PC-3 (cell line): ENCODE results near the gene SLC22A2. TPM values are rescaled to one million over a fixed set of nuclear protein-coding genes. Genes with fewer than 3 reads are reported as not detected.

Experiments
- ATAC-seq: fragments of 200-7000 bp; cut with Tn5 transposase; 2 replicates; pipeline ENCODE4 v1.9.1; 2020; ENCODE audit warnings: mild to moderate bottlenecking, moderate library complexity
- BruUV-seq: library from RNA; stranded (reverse); fragments of 400-500 nt; replicated peaks from 2 replicates; lab custom pipeline; 2021; lab: Mats Ljungman, UMichigan
- CTCF ChIA-PET: fragments of 300-600 bp; sonication (Branson Sonifier 250); formaldehyde crosslinking; loops from one replicate; lab custom pipeline; 2022; ENCODE audit warnings: antibody characterized with exemption; lab: Charles Lee
- POLR2A ChIA-PET: fragments of 300-600 bp; sonication (Branson Sonifier 250); formaldehyde crosslinking; loops from one replicate; lab custom pipeline; 2022; ENCODE audit warnings: antibody characterized with exemption; ENCODE audit not compliant: unreplicated experiment; lab: Charles Lee
- DNase-seq: peaks from one replicate; pipeline ENCODE4 v3.0.0-alpha.2; 2015
- H2AFZ ChIP-seq: fragments of 300-600 bp; sonication (generic); 2 replicates; pipeline ENCODE4 v1.6.0; 2016; ENCODE audit warnings: antibody characterized with exemption, low read length
- H3F3A ChIP-seq: fragments of 300-600 bp; sonication (generic); one replicate; pipeline ENCODE4 v1.6.0; 2017; ENCODE audit warnings: antibody characterized with exemption, low read length, control low read depth, mild to moderate bottlenecking; ENCODE audit not compliant: unreplicated experiment
- H3K27ac ChIP-seq: fragments of 300-600 bp; sonication (generic); 2 replicates; pipeline ENCODE4 v1.5.1; 2016; ENCODE audit warnings: mild to moderate bottlenecking, low read length
- H3K27me3 ChIP-seq: fragments of 300-600 bp; sonication (generic); 2 replicates; pipeline ENCODE4 v1.6.1; 2016; ENCODE audit warnings: low read length, mixed read lengths
- H3K36me3 ChIP-seq: fragments of 300-600 bp; sonication (generic); 2 replicates; pipeline ENCODE4 v1.6.1; 2016; ENCODE audit warnings: low read depth, mixed run types, low read length, mixed read lengths
- H3K4me1 ChIP-seq: fragments of 300-600 bp; sonication (generic); 2 replicates; pipeline ENCODE4 v1.5.1; 2016; ENCODE audit warnings: low read length; ENCODE audit not compliant: insufficient read depth
- H3K4me2 ChIP-seq: fragments of 300-600 bp; sonication (generic); 2 replicates; pipeline ENCODE4 v1.6.0; 2016; ENCODE audit warnings: low read length
- H3K4me3 ChIP-seq: fragments of 300-600 bp; sonication (generic); 2 replicates; pipeline ENCODE4 v1.5.1; 2016; ENCODE audit warnings: mild to moderate bottlenecking, low read length, mixed read lengths
- H3K79me2 ChIP-seq: fragments of 300-600 bp; sonication (generic); 2 replicates; pipeline ENCODE4 v1.6.1; 2017; ENCODE audit warnings: low read length, mixed read lengths
- H3K9ac ChIP-seq: fragments of 300-600 bp; sonication (generic); 2 replicates; pipeline ENCODE4 v1.6.0; 2016; ENCODE audit warnings: mild to moderate bottlenecking, low read length
- H3K9me2 ChIP-seq: fragments of 300-600 bp; sonication (generic); replicated peaks from 2 replicates; pipeline ENCODE4 v1.6.1; 2016; ENCODE audit warnings: mixed run types, low read length, mixed read lengths
- H3K9me3 ChIP-seq: fragments of 300-600 bp; sonication (generic); 2 replicates; pipeline ENCODE4 v1.6.1; 2016; ENCODE audit warnings: low read length, mixed read lengths
- H4K20me1 ChIP-seq: fragments of 300-600 bp; sonication (generic); 2 replicates; pipeline ENCODE4 v1.6.1; 2016; ENCODE audit warnings: low read length, mixed read lengths
- EZH2 ChIP-seq: fragments of 300-600 bp; sonication (generic); IDR thresholded peaks from one replicate; pipeline ENCODE4 v1.6.1; 2017; ENCODE audit warnings: antibody characterized with exemption, mild to moderate bottlenecking, low read length; ENCODE audit not compliant: unreplicated experiment
- EZH2phosphoT487 ChIP-seq: fragments of 300-600 bp; sonication (generic); IDR thresholded peaks from 2 replicates; pipeline ENCODE4 v1.6.1; 2018; ENCODE audit warnings: mild to moderate bottlenecking, antibody characterized with exemption, low read length, borderline replicate concordance
- intact Hi-C: fragments of 100-400 bp; cut with micrococcal nuclease; formaldehyde crosslinking; loops from 2 replicates; pipeline ENCODE4 v1.9.0; 2023
- total RNA-seq: library from RNA; depleted of rRNA; stranded (reverse); fragments of >200 nt; gene quantifications from 2 replicates; pipeline ENCODE4 v1.2.3, GENCODE V29; 2014; rRNA removed
- TF ChIP-seq, protein P1 (sequence below): fragments of 300-600 bp; sonication (generic); conservative IDR thresholded peaks from 2 replicates; pipeline ENCODE4 v1.5.1; 2017; ENCODE audit warnings: antibody characterized with exemption, low read depth, mild to moderate bottlenecking, low read length

Gene SLC22A2
- total RNA-seq, 1 experiment from 2014 or later, result not detected

DNA sequence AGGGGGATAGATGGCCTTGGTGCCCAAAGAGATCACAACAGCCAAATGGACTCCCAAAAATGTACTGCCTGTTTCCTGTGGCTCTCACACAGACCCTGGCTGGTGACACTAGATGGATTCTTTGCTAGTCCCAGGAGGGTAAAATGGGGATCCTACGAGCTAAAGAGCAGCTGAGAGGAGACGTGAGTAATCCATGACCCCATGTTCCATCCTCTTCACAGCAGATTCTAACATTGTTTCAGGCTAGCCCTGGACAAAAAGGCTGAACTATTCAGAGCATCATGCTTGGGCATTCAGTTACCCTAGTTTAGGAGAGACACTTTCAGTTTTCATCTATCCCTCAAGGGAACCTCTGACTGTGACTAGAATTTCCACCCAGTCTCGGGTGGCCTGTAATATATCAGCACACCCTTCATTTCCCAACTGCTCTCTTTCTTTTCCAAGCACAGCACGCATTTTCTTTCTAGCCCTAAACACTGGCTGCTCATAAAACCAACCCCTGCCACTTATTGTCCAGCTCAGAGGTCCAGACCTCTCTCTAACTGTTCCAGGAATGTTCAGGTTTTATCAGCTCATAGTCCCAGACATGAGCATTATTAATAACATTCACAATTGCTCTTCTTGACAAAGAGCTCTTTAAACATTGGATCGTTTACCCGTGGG lies 88.5 kb downstream of the SLC22A2 start:
- no TSS peak for BruUV-seq
- no peaks in the 10 kb centered on the region for H3K36me3 ChIP-seq
- H4K20me1 ChIP-seq, result no peaks in the 10 kb centered on the region
- H3K9me3 ChIP-seq, result no peaks in the 10 kb centered on the region
- intact Hi-C loops, result no loop called here
- no peaks in the 10 kb centered on the region for H3K79me2 ChIP-seq
- H3K4me2 ChIP-seq, result no peak overlapping the region
- no peaks in the 10 kb centered on the region for H3F3A ChIP-seq
- H3K27ac ChIP-seq, result no peak overlapping the region
- no peak overlapping the region for H2AFZ ChIP-seq
- no peak overlapping the region for H3K4me3 ChIP-seq
- TF ChIP-seq EZH2phosphoT487 (no peak), EZH2 (no peak)
- TF ChIP-seq, protein P1, sequence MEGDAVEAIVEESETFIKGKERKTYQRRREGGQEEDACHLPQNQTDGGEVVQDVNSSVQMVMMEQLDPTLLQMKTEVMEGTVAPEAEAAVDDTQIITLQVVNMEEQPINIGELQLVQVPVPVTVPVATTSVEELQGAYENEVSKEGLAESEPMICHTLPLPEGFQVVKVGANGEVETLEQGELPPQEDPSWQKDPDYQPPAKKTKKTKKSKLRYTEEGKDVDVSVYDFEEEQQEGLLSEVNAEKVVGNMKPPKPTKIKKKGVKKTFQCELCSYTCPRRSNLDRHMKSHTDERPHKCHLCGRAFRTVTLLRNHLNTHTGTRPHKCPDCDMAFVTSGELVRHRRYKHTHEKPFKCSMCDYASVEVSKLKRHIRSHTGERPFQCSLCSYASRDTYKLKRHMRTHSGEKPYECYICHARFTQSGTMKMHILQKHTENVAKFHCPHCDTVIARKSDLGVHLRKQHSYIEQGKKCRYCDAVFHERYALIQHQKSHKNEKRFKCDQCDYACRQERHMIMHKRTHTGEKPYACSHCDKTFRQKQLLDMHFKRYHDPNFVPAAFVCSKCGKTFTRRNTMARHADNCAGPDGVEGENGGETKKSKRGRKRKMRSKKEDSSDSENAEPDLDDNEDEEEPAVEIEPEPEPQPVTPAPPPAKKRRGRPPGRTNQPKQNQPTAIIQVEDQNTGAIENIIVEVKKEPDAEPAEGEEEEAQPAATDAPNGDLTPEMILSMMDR, result no peak
- no peak overlapping the region for H3K9ac ChIP-seq
- H3K9me2 ChIP-seq, result no peaks in the 10 kb centered on the region
- ATAC-seq (no peak), DNase-seq (no peak)
- ChIA-PET CTCF (no interaction called here), POLR2A (no interaction called here)
- H3K4me1 ChIP-seq, result no peaks in the 10 kb centered on the region
- no peaks in the 10 kb centered on the region for H3K27me3 ChIP-seq

DNA sequence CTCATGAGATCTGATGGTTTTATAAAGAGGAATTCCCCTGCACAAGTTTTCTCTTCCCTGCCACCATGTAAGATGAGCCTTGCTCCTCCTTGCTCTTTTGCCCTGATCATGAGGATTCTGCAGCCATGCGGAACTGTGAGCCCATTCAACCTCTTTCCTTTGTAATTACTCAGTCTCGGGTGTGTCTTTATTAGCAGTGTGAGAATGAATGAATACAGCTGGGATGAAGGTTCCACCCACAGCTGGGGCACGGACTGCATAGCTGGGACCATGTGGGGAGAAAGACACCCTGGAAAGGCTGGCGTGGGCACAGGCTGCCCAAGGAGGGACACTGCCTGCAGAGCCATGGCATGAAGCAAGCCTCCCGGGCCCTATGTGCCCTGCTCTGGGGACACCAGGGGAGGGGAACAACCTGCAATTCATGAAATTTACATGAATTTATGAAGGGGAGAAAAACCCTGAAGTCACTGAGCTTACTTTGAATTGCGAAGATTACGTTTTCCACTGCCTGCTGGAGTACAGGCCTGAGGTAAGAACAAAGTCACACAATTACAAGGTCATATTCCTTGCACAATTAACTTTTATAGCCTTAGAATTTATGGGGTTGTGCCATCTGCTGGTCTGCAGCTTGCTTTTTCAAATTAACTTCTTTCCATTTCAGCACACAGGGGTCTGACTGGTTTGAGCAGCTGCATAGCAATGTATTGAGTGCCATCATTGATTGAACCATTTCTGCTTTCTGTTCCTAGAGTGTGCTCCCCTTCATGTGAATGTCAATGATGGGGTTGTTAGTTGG lies 90.8 kb downstream of the SLC22A2 start:
- POLR2A ChIA-PET, result no interaction called here
- ATAC-seq, result peak; percentile 66

More for the DNA sequence above, 90.8 kb downstream of the SLC22A2 start:
- Histone ChIP-seq H3K9me3 (no peaks in the 10 kb centered on the region), H3K27me3 (no peaks in the 10 kb centered on the region), H3K79me2 (no peaks in the 10 kb centered on the region), H3K9me2 (no peaks in the 10 kb centered on the region), H3K4me2 (no peak overlapping the region), H3K4me3 (no peak overlapping the region), H4K20me1 (no peaks in the 10 kb centered on the region), H3K36me3 (no peaks in the 10 kb centered on the region), H2AFZ (no peak overlapping the region), H3K9ac (no peak overlapping the region), H3K27ac (no peak overlapping the region), H3F3A (no peaks in the 10 kb centered on the region), H3K4me1 (no peaks in the 10 kb centered on the region)
- TF ChIP-seq EZH2 (no peak), EZH2phosphoT487 (no peak)
- TF ChIP-seq, protein P1, result no peak
- CTCF ChIA-PET, result interaction anchor here (0.6 kb wide), 1 partner anchor 29 kb away, joined by 3 read pairs; no protein-coding TSS in a partner anchor
- intact Hi-C loops, result no loop called here
- peak; percentile 3 for DNase-seq
- BruUV-seq, result no TSS peak

Other genes with a start within 250 kb of the SLC22A2 start
- gene SLC22A1, start 137.0 kb downstream of the SLC22A2 start, total RNA-seq, result 0.29 and 10.2 TPM in 2 replicates
- gene SLC22A3, start 89.6 kb upstream of the SLC22A2 start, total RNA-seq, result 0.47 and 0.92 TPM in 2 replicates